Keratinocyte (primary cell): ENCODE data around the gene KRTAP10-8. TPM values are rescaled to one million over a fixed set of nuclear protein-coding genes. Genes with fewer than 3 reads are reported as not detected.

Source experiments
- DNase-seq: peaks from one replicate; pipeline ENCODE4 v3.0.0-alpha.2; 2011; ENCODE audit warnings: low read depth, missing footprints, low spot score
- FAIRE-seq: peaks from 2 replicates; lab custom pipeline; 2011; peaks lifted over from hg19 to GRCh38; lab: Jason Lieb, UNC
- H2AFZ ChIP-seq: 2 replicates; pipeline ENCODE4 v1.6.0; 2012; ENCODE audit warnings: low read length, control low read depth, inconsistent platforms; ENCODE audit not compliant: control insufficient read depth
- H3K27ac ChIP-seq: 2 replicates; pipeline ENCODE4 v1.5.1; 2011; ENCODE audit warnings: low read length; ENCODE audit not compliant: control insufficient read depth, insufficient read depth
- H3K27me3 ChIP-seq: 3 replicates; pipeline ENCODE4 v1.6.0; 2011; ENCODE audit warnings: low read length; ENCODE audit not compliant: control insufficient read depth, insufficient read depth; ENCODE audit errors: extremely low read depth
- H3K36me3 ChIP-seq, 2 experiments: 2 replicates in 1 of 2; 3 replicates in 1 of 2; pipeline ENCODE4 v1.5.1; 2011; ENCODE audit warnings: low read length in 2 of 2, mild to moderate bottlenecking in 1 of 2; ENCODE audit not compliant: control insufficient read depth in 2 of 2, insufficient read depth in 2 of 2; ENCODE audit errors: extremely low read depth in 1 of 2
- H3K4me1 ChIP-seq: 3 replicates; pipeline ENCODE4 v1.5.1; 2011; ENCODE audit warnings: low read length; ENCODE audit not compliant: control insufficient read depth, insufficient read depth; ENCODE audit errors: extremely low read depth
- H3K4me2 ChIP-seq: 3 replicates; pipeline ENCODE4 v1.6.0; 2011; ENCODE audit warnings: low read depth, low read length; ENCODE audit not compliant: control insufficient read depth, insufficient read depth; ENCODE audit errors: extremely low read depth
- H3K4me3 ChIP-seq, 3 experiments: fragments of 200-600 bp in 1 of 3; sonication (generic) in 1 of 3; 2 replicates in 2 of 3; 3 replicates in 1 of 3; pipeline ENCODE4 v1.5.1; 2011 to 2016; ENCODE audit warnings: low read length in 3 of 3, mild to moderate bottlenecking in 3 of 3, control low read depth in 2 of 3, inconsistent platforms in 1 of 3, low read depth in 1 of 3, mixed read lengths in 1 of 3, mixed run types in 1 of 3, moderate library complexity in 1 of 3; ENCODE audit not compliant: control insufficient read depth in 2 of 3, insufficient read depth in 2 of 3; ENCODE audit errors: extremely low read depth in 1 of 3
- H3K79me2 ChIP-seq: 2 replicates; pipeline ENCODE4 v1.6.0; 2012; ENCODE audit warnings: low read length; ENCODE audit not compliant: control insufficient read depth, insufficient read depth
- H3K9ac ChIP-seq: 3 replicates; pipeline ENCODE4 v1.6.0; 2011; ENCODE audit warnings: low read length; ENCODE audit not compliant: control insufficient read depth, insufficient read depth; ENCODE audit errors: extremely low read depth
- H3K9me1 ChIP-seq: 3 replicates; pipeline ENCODE4 v1.6.0; 2011; ENCODE audit warnings: low read length; ENCODE audit not compliant: control insufficient read depth, insufficient read depth; ENCODE audit errors: extremely low read depth
- H3K9me3 ChIP-seq: 2 replicates; pipeline ENCODE4 v1.5.1; 2012; ENCODE audit warnings: low read depth, low read length; ENCODE audit not compliant: control insufficient read depth
- H4K20me1 ChIP-seq: 3 replicates; pipeline ENCODE4 v1.6.0; 2011; ENCODE audit warnings: low read length; ENCODE audit not compliant: control insufficient read depth, insufficient read depth; ENCODE audit errors: extremely low read depth
- EZH2 ChIP-seq: IDR thresholded peaks from one replicate; pipeline ENCODE4 v1.6.1; 2012; ENCODE audit warnings: inconsistent platforms, mild to moderate bottlenecking, low read length, moderate library complexity
- dilution Hi-C: fragments of 300-500 bp; cut with MboI; formaldehyde crosslinking; loops from one replicate; pipeline ENCODE4 v1.7.0; 2020; ENCODE audit warnings: low sequenced_read_pairs; ENCODE audit not compliant: extremely low pct_ligation_motif_present
- polyA plus RNA-seq, 5 experiments: library from polyadenylated mRNA; depleted of rRNA in 3 of 5; stranded (reverse) in 3 of 5; stranded (forward) in 1 of 5; unstranded in 1 of 5; fragments of >200 nt; gene quantifications; 1 replicate in 1 of 5; 2 replicates in 3 of 5; 3 replicates in 1 of 5; pipeline versions ENCODE4 v1.2.1 to v1.2.3, GENCODE V29; 2011 to 2012; ENCODE audit warnings: missing spikeins in 2 of 5, low read depth in 1 of 5, low replicate concordance in 1 of 5
- TF ChIP-seq, protein P1 (sequence below), 3 experiments: IDR thresholded peaks in 1 of 3; conservative IDR thresholded peaks in 1 of 3; optimal IDR thresholded peaks in 1 of 3; 2 replicates in 2 of 3; 3 replicates in 1 of 3; pipeline versions ENCODE3 to v1.5.1; 2011; ENCODE audit warnings: low read length in 3 of 3, mild to moderate bottlenecking in 3 of 3, moderate library complexity in 2 of 3, control low read depth in 1 of 3, inconsistent platforms in 1 of 3; ENCODE audit not compliant: insufficient read depth in 2 of 3; ENCODE audit errors: extremely low read depth in 1 of 3

The KRTAP10-8 gene
- polyA plus RNA-seq, 1 donor (not counting 4 experiments of a cell fraction or from before 2014, with no cell fraction given): not detected

DNA sequence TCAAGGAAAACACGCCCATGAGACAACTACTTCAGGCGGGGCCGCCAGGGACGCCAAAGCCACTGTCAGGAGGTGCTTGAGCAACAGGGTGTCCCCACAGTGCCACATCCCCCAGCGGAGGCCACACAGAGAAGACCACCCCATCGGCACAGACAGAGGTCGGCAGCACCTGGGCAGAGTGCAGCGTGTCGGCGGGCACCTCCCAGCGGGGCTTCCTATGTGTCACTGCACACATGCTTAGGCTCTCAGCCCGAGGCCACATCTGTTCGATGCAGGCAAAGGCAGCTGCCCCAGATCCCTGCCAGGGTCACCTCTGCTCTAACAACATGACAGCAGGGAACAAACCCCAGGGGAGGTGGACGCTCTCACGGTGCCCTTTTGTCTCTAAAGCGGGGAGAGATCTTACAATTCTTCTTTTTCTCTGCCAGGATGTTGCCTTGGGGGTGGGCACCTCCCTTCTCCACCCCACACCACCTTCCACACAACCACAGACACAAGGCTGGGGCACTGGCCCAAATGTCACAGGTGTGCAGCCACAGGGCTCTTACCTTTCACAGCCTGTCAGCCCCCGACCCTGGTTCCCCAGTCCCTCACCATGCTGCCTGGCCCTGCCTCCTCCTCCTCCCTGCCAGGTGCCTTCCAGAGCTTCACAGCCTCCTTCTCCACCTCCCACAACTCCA, 4.2 kb downstream of the KRTAP10-8 start:
- Histone ChIP-seq H4K20me1 (no peaks in the 10 kb centered on the region), H3K79me2 (no peaks in the 10 kb centered on the region), H3K27me3 (peaks cover 19% of the 10 kb centered on the region), H3K9ac (no peak overlapping the region), H3K36me3 (no peaks in the 10 kb centered on the region), H3K4me3 (no peak overlapping the region), H3K4me1 (peaks cover 7% of the 10 kb centered on the region), H3K27ac (no peak overlapping the region), H2AFZ (no peak overlapping the region), H3K4me2 (peak overlapping the region; percentile 56), H3K9me1 (no peaks in the 10 kb centered on the region), H3K9me3 (peaks cover 9% of the 10 kb centered on the region)
- no peak for FAIRE-seq
- no peak for TF ChIP-seq EZH2
- TF ChIP-seq, protein P1, sequence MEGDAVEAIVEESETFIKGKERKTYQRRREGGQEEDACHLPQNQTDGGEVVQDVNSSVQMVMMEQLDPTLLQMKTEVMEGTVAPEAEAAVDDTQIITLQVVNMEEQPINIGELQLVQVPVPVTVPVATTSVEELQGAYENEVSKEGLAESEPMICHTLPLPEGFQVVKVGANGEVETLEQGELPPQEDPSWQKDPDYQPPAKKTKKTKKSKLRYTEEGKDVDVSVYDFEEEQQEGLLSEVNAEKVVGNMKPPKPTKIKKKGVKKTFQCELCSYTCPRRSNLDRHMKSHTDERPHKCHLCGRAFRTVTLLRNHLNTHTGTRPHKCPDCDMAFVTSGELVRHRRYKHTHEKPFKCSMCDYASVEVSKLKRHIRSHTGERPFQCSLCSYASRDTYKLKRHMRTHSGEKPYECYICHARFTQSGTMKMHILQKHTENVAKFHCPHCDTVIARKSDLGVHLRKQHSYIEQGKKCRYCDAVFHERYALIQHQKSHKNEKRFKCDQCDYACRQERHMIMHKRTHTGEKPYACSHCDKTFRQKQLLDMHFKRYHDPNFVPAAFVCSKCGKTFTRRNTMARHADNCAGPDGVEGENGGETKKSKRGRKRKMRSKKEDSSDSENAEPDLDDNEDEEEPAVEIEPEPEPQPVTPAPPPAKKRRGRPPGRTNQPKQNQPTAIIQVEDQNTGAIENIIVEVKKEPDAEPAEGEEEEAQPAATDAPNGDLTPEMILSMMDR (optimal IDR thresholded peaks at IDR 0.05 in 1 of 3, IDR thresholded peaks at IDR 0.05 in 1 of 3, conservative IDR thresholded peaks at IDR 0.05 in 1 of 3; ENCODE audit: extremely low read depth in 1 of 3, insufficient read depth in 2 of 3, low read length in 3 of 3): no peak
- DNase-seq: no peak
- dilution Hi-C loops: no loop called here

DNA sequence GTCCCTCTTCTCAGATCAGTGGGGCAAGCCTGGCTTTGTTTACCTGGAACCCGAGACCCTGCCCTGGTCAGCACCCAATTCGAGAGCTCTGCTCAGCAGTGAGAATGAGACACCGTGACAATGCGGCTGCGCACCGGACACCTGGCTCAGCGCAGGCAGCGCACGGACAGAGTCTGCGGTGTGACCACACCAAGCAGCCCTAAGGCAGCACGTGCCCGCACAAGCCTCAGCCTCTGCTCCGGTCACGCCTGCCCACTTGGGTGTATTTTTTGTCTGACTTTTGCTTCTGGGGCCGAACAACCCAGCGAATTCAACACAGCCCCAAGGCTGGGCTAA, 4.7 kb downstream of the KRTAP10-8 start:
- no peak overlapping the region for H2AFZ ChIP-seq
- no peaks in the 10 kb centered on the region for H3K9me1 ChIP-seq
- FAIRE-seq: no peak

More for the DNA sequence above, 4.7 kb downstream of the KRTAP10-8 start:
- no peaks in the 10 kb centered on the region for H3K36me3 ChIP-seq
- no peak for DNase-seq
- H3K79me2 ChIP-seq: no peaks in the 10 kb centered on the region
- H3K4me1 ChIP-seq: peaks cover 7% of the 10 kb centered on the region
- no peak overlapping the region for H3K27ac ChIP-seq
- H3K9ac ChIP-seq: no peak overlapping the region
- no peak overlapping the region for H3K4me3 ChIP-seq
- dilution Hi-C loops: no loop called here
- peaks cover 7% of the 10 kb centered on the region for H3K9me3 ChIP-seq
- no peak for TF ChIP-seq EZH2
- TF ChIP-seq, protein P1 (optimal IDR thresholded peaks at IDR 0.05 in 1 of 3, IDR thresholded peaks at IDR 0.05 in 1 of 3, conservative IDR thresholded peaks at IDR 0.05 in 1 of 3; ENCODE audit: extremely low read depth in 1 of 3, insufficient read depth in 2 of 3, low read length in 3 of 3): no peak
- H3K27me3 ChIP-seq: peaks cover 19% of the 10 kb centered on the region
- H3K4me2 ChIP-seq: peak overlapping the region; percentile 56
- no peaks in the 10 kb centered on the region for H4K20me1 ChIP-seq
